ENCODE data around the gene PUS10.
A peak's percentile ranks its signal among the peaks of the same experiment; 100 is the strongest.

- TF ChIP-seq CTCF (IDR thresholded peaks at IDR 0.05) (peak in 1 of 6 experiments; percentile 36), EP300 (IDR thresholded peaks at IDR 0.05) (no peak), POLR2A (IDR thresholded peaks at IDR 0.05) (peak in 3 of 4 donors; percentile 31 to 85 (median 49))
Measured at GRCh38 chr2:61065714-61066709, 48.0 kb upstream of the PUS10 start, which contains the start of gene SANBR.
